NCI-H146 (cell line): Measurements from ENCODE around the gene LRRC8C.

ENCODE experiments used
- DNase-seq: peaks from one replicate; lab custom pipeline; 2025; lab: John Stamatoyannopoulos, UW

LRRC8C gene

DNA sequence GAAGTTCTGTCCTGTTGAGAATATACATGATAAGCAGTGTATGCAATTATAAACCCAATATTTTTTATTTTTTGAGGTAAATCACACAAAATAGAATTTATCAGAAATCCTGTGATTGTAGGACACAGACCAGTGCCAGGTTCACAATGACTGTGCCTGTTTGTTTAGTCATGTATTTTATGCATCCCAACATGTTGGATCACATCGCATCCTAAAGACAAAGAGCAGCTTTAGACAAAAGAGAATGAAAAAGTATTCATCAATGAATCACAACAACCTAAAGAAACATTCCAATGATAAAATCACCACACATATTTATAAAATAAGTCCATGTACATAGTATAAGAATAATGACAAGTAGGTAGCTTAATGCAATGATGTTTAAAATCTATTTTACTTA, 134.7 kb downstream of the LRRC8C start:
- no peak for DNase-seq
